ENCODE results near the gene SRRM3.
"Not testable (repeated sequence)": the region's sequence is repeated elsewhere in the genome, so short reads cannot be mapped to it uniquely, and the experiment has no call there.

The SRRM3 gene, protein sequence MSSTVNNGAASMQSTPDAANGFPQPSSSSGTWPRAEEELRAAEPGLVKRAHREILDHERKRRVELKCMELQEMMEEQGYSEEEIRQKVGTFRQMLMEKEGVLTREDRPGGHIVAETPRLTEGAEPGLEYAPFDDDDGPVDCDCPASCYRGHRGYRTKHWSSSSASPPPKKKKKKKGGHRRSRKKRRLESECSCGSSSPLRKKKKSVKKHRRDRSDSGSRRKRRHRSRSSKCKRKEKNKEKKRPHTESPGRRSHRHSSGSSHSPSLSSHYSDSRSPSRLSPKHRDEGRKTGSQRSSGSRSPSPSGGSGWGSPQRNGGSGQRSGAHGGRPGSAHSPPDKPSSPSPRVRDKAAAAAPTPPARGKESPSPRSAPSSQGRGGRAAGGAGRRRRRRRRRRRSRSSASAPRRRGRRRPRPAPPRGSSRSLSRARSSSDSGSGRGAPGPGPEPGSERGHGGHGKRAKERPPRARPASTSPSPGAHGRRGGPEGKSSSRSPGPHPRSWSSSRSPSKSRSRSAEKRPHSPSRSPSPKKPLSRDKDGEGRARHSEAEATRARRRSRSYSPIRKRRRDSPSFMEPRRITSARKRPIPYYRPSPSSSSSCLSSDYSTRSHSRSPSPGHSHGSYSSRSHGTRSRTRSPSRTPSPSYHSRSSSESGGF

DNA sequence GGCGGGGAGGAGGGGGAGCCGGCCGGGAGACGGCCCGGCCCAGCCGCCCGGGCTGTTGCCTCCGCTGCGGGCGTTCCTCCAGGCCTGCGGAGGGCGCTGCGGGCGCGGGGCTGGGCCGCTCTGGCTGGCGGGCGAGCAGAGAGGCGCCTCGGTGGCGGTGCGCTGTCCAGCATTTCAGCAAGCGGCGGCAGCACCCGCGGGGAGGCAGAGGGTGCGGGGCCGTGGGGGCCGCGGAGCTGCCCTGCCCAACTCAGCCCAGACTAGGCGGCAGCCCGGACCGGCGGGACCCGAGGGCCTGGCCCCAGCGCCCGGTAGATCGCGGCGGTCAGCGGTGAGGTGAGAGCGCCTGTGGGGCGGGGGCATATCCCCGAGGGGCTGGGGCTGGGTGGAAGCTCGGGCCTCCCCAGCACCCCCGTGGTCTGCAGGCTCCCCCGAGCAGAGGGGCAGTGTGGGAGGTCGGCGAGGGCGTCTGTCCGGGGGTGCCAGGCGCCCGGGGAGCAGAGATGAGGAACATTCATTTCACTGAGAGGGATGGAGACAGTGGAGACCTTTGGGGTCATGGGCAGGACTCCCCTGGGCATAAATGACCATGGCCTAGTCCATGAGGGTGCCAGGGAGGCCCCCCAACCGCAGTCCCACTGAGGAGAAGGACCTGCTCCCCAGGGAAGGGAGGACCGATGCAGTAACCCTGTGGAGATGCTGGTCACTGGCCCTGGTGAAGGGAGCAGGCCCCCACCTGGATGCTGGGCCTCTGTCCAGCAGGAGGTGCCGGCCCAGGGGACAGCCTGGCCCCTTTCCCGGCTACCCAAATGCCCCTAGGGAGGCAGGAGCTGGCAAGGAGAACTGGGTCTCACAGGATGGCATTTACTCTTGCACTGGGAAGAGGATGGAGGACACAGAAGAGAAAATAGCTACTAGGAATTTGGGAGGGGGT lies at the start of gene SRRM3:
Gene SRRM3 (plus strand): TSS at position 165 of the 934 bp plus-strand sequence. CDS start 33,171 bp downstream, outside the sequence.
- peak; percentile 60 for DNase-seq

DNA sequence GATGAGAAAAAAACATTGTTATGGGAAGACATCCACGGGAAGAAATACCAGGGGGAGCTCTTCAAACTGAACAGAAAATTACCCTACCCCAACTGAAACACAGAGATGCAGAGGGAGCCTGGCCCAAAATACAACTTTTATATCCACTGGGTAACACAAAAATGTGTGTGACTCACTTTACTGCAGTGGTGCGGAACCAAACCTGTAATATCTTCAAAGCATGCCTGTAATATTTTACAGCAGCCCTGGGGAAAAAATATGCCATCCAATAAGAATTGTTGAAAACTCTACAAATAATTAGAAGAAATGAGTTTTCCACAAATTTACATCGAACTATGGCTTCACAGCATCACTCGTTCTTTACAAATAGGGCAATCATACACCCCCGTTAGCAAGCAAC lies 49.8 kb upstream of the SRRM3 start:
- DNase-seq: no peak

GRCh38 chr7:76153571-76154230 lies 48.0 kb upstream of the SRRM3 start:
- DNase-seq: not testable (repeated sequence)

DNA sequence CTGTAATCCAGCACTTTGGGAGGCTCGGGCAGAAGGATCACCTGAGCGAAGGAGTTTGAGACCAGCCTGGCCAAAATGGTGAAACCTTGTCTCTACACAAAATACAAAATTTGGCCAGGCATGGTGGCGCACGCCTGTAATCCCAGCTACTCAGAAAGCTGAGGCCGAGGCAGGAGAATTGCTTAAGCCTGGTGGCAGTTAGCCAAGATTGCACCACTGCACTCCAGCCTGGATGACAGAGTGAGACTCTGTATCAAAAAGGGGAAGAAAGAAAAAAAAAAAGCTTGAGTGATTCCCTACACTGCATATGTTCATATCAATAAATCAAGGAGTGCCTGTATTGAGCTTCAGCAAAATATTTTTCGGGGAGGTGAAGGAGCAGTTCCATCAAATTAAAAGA lies 45.8 kb upstream of the SRRM3 start:
- no peak for DNase-seq

- not testable (repeated sequence) for DNase-seq
These were observed 44.6 kb upstream of the SRRM3 start for GRCh38 chr7:76156992-76157685.

- DNase-seq: not testable (repeated sequence)
These were observed 43.3 kb upstream of the SRRM3 start for GRCh38 chr7:76158416-76158815.

- DNase-seq: not testable (repeated sequence)
These were observed 39.1 kb upstream of the SRRM3 start for GRCh38 chr7:76162416-76163170.

- DNase-seq: not testable (repeated sequence)
These were observed 37.9 kb upstream of the SRRM3 start for GRCh38 chr7:76163812-76164211.

DNA sequence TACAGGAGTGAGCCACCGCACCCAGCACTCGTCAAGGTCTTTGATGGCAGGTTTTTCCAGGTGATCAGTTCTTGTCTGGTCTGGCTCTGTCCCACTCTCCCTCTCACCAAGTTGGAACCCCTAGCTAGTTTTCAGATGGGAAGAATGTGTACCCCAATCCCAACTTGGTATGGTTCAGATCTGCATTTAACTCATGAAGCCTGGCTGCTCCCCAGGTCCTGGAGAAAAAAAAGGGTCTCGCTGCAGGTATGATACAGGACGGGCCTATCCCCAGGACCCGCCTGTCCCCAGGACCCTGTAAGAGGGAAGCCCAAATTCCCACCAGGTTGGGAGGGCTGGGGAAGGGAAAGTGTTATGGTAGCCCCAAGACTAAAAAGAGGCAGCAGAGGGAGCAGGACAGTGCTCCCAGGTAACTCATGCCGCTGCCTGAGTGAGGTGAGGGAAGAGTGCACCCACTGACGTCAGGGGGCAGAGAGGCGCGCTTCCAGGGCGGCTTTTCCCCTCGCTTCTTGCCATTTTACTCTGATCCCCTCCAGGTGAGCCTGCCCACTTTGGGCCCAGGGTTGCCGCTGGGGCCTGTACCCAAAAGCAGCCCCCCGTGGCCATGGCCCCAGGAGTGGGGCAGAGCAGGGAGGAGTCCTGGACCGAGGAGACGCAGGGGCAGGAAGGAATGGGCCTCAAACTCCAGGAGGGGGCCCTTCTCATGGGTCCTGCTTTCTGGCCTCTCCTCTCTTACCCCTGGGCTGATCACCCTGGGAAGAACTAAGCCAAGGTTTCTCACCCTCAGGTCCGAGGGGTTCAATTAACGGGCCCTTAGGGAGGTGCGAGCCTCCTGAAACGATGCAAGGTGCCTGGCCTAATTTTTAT lies 36.4 kb upstream of the SRRM3 start:
- DNase-seq: no peak

DNA sequence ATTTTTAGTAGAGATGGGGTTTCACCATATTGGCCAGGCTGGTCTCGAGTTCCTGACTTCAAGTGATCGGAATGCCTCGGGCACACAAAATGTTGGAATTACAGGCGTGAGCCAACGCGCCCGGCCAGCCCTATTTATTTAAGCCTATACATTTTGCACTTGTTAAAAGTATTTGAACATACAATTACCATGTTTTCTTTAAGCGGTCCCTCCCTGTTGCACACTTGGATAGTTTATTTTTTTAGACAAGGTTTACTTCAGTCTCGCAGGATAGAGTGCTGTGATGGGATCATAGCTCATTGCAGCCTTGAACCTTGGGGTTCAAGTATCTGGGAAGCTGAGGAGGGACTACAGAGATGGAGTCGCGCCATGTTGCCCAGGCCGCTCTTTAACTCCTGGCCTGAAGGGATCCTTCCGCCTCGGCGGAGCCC lies 35.7 kb upstream of the SRRM3 start:
- no peak for DNase-seq

DNA sequence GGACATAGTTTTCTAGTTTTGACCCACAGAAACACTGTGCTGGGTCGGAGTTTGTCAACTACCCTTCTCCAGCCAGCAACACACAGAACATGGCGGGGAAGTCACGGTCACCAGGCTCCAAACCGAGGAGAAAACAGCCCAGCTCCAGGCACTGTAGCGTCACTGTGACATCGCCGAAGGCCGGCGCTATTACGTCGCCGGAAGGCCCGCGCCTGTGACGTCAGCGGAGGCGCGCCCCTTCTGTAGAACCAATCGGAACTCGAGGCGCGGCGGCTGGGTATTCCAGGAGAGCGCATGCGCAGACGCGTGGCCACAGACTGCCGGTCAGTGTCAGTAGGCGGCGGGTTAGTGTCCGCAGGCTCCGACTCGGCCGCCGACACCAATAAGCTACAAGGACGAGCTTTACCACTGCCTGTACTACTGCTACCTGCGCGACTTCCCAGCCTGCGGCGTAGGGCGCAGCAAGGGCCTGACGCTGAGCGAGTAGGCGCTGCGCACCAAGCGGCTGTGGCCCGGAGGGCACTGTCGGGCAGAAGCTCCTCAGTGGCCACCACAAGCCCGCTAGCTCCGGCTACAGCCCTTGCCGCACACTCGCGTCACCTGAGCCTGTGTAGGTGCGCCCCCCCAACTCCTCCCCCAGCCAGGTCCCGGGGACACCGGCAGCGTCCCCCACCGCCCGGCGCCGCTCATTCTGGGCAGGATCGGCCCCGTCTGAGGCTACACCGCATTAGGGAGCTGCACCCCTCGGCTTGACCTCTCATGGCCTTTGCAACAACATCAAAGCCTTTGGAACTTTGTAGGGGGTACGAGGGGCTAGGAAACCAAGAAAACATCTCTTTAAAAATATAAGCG lies 35.1 kb upstream of the SRRM3 start:
- DNase-seq: peak; percentile 81

- no peak for DNase-seq
These were observed 28.0 kb upstream of the SRRM3 start for GRCh38 chr7:76173566-76174205.

DNA sequence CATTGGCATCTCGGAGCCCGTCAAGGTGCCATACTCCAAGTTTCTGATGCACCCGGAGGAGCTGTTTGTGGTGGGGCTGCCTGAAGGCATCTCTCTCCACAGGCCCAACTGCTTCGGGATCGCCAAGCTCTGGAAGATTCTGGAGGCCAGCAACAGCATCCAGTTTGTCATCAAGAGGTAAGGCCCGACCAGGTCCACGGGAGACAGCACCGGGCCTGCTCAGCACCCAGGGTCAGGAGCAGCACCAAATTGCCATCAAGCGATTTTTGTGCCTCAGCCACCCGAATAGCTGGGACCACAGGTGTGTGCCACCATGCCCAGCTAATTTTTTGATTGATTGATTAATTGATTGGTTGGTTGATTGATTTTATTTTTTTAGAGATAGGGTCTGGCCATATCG lies 24.7 kb upstream of the SRRM3 start:
- not testable (repeated sequence) for DNase-seq

DNA sequence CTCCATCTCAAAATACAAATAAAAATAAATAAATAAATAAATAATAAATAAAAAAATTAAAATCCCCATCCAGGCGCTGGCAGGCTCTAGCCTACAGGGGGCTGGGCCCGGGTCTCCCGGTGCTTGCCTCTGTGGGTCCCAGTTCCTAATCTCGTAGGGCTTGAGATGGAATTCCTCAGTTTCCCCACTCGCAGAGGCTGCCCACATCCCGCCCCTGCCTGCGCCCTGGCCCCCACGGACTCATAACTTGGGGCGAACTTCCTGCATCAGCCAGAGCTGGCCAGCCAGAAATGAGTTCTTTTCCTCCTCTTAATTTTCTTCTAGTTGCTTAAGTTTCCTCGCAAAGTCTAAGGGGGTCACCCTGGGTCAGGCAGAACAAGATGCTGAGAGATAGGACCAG lies 22.0 kb upstream of the SRRM3 start:
- DNase-seq: no peak

- DNase-seq: no peak
These were observed 19.3 kb upstream of the SRRM3 start for GRCh38 chr7:76182225-76182960.

GRCh38 chr7:76185187-76185896 lies 16.4 kb upstream of the SRRM3 start:
- DNase-seq: no peak

- no peak for DNase-seq
These were observed 14.4 kb upstream of the SRRM3 start for GRCh38 chr7:76187272-76187671.

Measured in 8988T (cell line).